Heart right ventricle (tissue), 16 donors: ENCODE data around the gene PRKAR1B. TPM values are rescaled to one million over a fixed set of nuclear protein-coding genes. Genes with fewer than 3 reads are reported as not detected.

ENCODE experiments used
- ATAC-seq, 8 donors: fragments of 200-7000 bp; cut with Tn5 transposase; one replicate each; pipeline ENCODE4 v1.9.1; 2020; ENCODE audit warnings: mild to moderate bottlenecking in 8 of 8, moderate library complexity in 8 of 8, moderate number of reproducible peaks in 1 of 8
- DNase-seq, 2 donors: peaks; one replicate each; pipeline ENCODE4 v3.0.0-alpha.2; 2020
- H3K27ac ChIP-seq, 10 donors: fragments of 200-600 bp; sonication (generic) in 2 of 10; one replicate each; pipeline versions ENCODE4 v1.5.0 to v1.8.0; 2020 to 2022; ENCODE audit warnings: mild to moderate bottlenecking in 3 of 10
- H3K27me3 ChIP-seq, 7 donors: fragments of 200-600 bp; one replicate each; pipeline ENCODE4 v1.8.0; 2021 to 2022; ENCODE audit warnings: mild to moderate bottlenecking in 2 of 7
- H3K36me3 ChIP-seq, 9 donors: fragments of 200-600 bp; sonication (generic) in 1 of 9; one replicate each; pipeline versions ENCODE4 v1.5.0 to v1.8.0; 2020 to 2022; ENCODE audit warnings: mild to moderate bottlenecking in 2 of 9
- H3K4me1 ChIP-seq, 9 donors: fragments of 200-600 bp; sonication (generic) in 1 of 9; one replicate each; pipeline versions ENCODE4 v1.5.0 to v1.8.0; 2020 to 2022; ENCODE audit warnings: mild to moderate bottlenecking in 4 of 9
- H3K4me3 ChIP-seq, 10 donors: fragments of 200-600 bp; sonication (generic) in 2 of 10; one replicate each; pipeline versions ENCODE4 v1.5.0 to v1.8.0; 2020 to 2022; ENCODE audit warnings: mild to moderate bottlenecking in 7 of 10, moderate library complexity in 2 of 10
- H3K9me3 ChIP-seq, 11 donors: fragments of 200-600 bp in 10 of 11; sonication (generic) in 2 of 11; one replicate each; pipeline versions ENCODE4 v1.5.0 to v1.8.0; 2013 to 2022; ENCODE audit warnings: mild to moderate bottlenecking in 2 of 11, control low read depth in 1 of 11, moderate library complexity in 1 of 11
- CTCF ChIP-seq, 9 donors: fragments of 200-600 bp; sonication (generic) in 2 of 9; IDR thresholded peaks; one replicate each; pipeline versions ENCODE4 v1.5.0 to v1.8.0; 2021 to 2022; ENCODE audit warnings: antibody characterized with exemption in 9 of 9, mild to moderate bottlenecking in 5 of 9, moderate library complexity in 1 of 9
- WGBS, 2 donors: extraction: QIAGEN DNeasy Blood & Tissue Kit; methylation state at CpG; one replicate each; pipeline ENCODE4 v1.1.7; 2013; ENCODE audit warnings: inconsistent platforms in 1 of 2; 5-methylcytosine and 5-hydroxymethylcytosine counted together
- intact Hi-C, 10 donors: fragments of 100-400 bp; cut with DNase I; formaldehyde crosslinking; loops; one replicate each; pipeline versions ENCODE4 v1.11.1 to v1.14.2; 2022
- polyA plus RNA-seq, 2 donors: library from polyadenylated mRNA; stranded (reverse); fragments of 200-250 nt; gene quantifications; one replicate each; pipeline ENCODE4 v1.2.3, GENCODE V29; 2013
- total RNA-seq, 10 donors: library from RNA; stranded (reverse); fragmentation: NEBNext Ultra II Directional in 3 of 10; extraction: Animal tissue kit (Norgen Biotek cat#: 25700) in 3 of 10; gene quantifications; one replicate each; pipeline versions ENCODE4 v1.2.1 to v1.2.4, GENCODE V29; 2021 to 2023
- donor health status: Arrhythmogenic right ventricular cardiomyopathy.
- donor health status: ischemic (EF 13 %, LVEDD 7.1; RV severe dilation, severe dysfunction).
- donor health status: healthy with polysubstance abuse.
- donor health status: DM: no; HTN: yes; CAD: no.
- donor health status: DM: no; HTN: no; CAD: no.
- donor health status: ischemic (EF 25% LVEDD 6.9; RV normal size, moderate dysfunction).
- donor health status: ischemic (EF 25% LVEDD 5.7; RV mildly dilated, moderate dysfunction).
- donor health status: healthy.
- donor health status: DM: yes; HTN: yes; CAD: no.
- donor health status: Ischemic cardiomyopathy.
- donor health status: ischemic (EF 35%, LVEDD 5.7; RV mildly dilated, moderate dysfunction).
- donor health status: nonischemic (EF 11% LVEDD 7.7; RV severe dilation, severe dysfunction).
- donor health status: DM: yes; HTN: yes; CAD: no.
- donor health status: PGD.
- donor health status: ischemic (EF 29% LVEDD 5.4; RV normal size, mild dysfunction).
- donor health status: nonischemic (EF 23%, LVEDD 6.1; RV moderate dilation, normal function).

Gene PRKAR1B
- total and polyA plus RNA-seq, 12 donors: 5.0 to 24.5 (median 20.6) TPM

GRCh38 chr7:725223-726005, 1.7 kb downstream of the PRKAR1B start:
- no peak for TF ChIP-seq CTCF (IDR thresholded peaks at IDR 0.05)
- 96% methylated on average over 8 of the region's 8 CpGs for WGBS, 2 donors
- Histone ChIP-seq H3K9me3 (peaks cover 0 to 7% (median 0%) of the 10 kb centered on the region in 11 donors), H3K4me1 (peaks cover 4 to 27% (median 18%) of the 10 kb centered on the region in 9 donors), H3K4me3 (peak overlapping the region in 4 of 10 donors; percentile 66 to 74 (median 66)), H3K36me3 (peaks cover 0 to 14% (median 0%) of the 10 kb centered on the region in 9 donors), H3K27ac (peak overlapping the region in 1 of 10 donors; percentile 83), H3K27me3 (no peaks in the 10 kb centered on the region)
- intact Hi-C loops: loop anchor here in 3 of 10 donors (5.0 to 10.0 kb wide), 3 partner anchors 58 to 211 kb away; partner anchors contain the start of gene PDGFA (in 2 of the 3)
- DNase-seq (no peak), ATAC-seq (no peak)

- TF ChIP-seq CTCF (IDR thresholded peaks at IDR 0.05): no peak
- DNase-seq (no peak), ATAC-seq (no peak)
- peaks cover 0 to 7% (median 0%) of the 10 kb centered on the region in 11 donors for H3K9me3 ChIP-seq
- peaks cover 4 to 20% (median 15%) of the 10 kb centered on the region in 9 donors for H3K4me1 ChIP-seq
- no peaks in the 10 kb centered on the region for H3K27me3 ChIP-seq
- no peak overlapping the region for H3K27ac ChIP-seq
- intact Hi-C loops: loop anchor here in 1 of 10 donors (10.0 kb wide), 1 partner anchor 209 kb away; the partner anchor contains the start of gene PDGFA
- H3K4me3 ChIP-seq: no peak overlapping the region
- H3K36me3 ChIP-seq: peaks cover 0 to 3% (median 0%) of the 10 kb centered on the region in 9 donors
- 91 to 95% methylated on average over 7 of the region's 7 CpGs for WGBS, 2 donors
Measured at GRCh38 chr7:724298-724697, 2.8 kb downstream of the PRKAR1B start.

GRCh38 chr7:723541-723940, 3.5 kb downstream of the PRKAR1B start:
- ATAC-seq (no peak), DNase-seq (no peak)
- H3K9me3 ChIP-seq: peaks cover 0 to 7% (median 0%) of the 10 kb centered on the region in 11 donors
- H3K4me3 ChIP-seq: no peak overlapping the region
- no peak for TF ChIP-seq CTCF (IDR thresholded peaks at IDR 0.05)
- H3K27ac ChIP-seq: no peak overlapping the region
- no peaks in the 10 kb centered on the region for H3K36me3 ChIP-seq
- H3K27me3 ChIP-seq: no peaks in the 10 kb centered on the region
- intact Hi-C loops: loop anchor here in 1 of 10 donors (10.0 kb wide), 1 partner anchor 209 kb away; the partner anchor contains the start of gene PDGFA
- 96% methylated on average over 9 of the region's 9 CpGs for WGBS, 2 donors
- peaks cover 4 to 19% (median 15%) of the 10 kb centered on the region in 9 donors for H3K4me1 ChIP-seq

- H3K9me3 ChIP-seq: peaks cover 0 to 12% (median 0%) of the 10 kb centered on the region in 11 donors
- no peak for ATAC-seq
- no peaks in the 10 kb centered on the region for H3K36me3 ChIP-seq
- DNase-seq: no peak
- no peak for TF ChIP-seq CTCF (IDR thresholded peaks at IDR 0.05)
- no peaks in the 10 kb centered on the region for H3K27me3 ChIP-seq
- no peak overlapping the region for H3K27ac ChIP-seq
- peaks cover 0 to 9% (median 8%) of the 10 kb centered on the region in 9 donors for H3K4me1 ChIP-seq
- intact Hi-C loops: loop anchor here in 1 of 10 donors (10.0 kb wide), 1 partner anchor 207 kb away; the partner anchor contains the start of gene PDGFA
- WGBS, 2 donors: 92 to 99% methylated on average over 5 of the region's 5 CpGs
- no peak overlapping the region for H3K4me3 ChIP-seq
Measured at GRCh38 chr7:721619-722248, 5.3 kb downstream of the PRKAR1B start.
